Fibroblast of lung (primary cell): ENCODE measurements around the gene UCN3. TPM values are rescaled to one million over a fixed set of nuclear protein-coding genes. Genes with fewer than 3 reads are reported as not detected.

Source experiments
- DNase-seq, 2 donors: peaks; one replicate each; pipeline versions ENCODE4 v3.0.0 to v3.0.0-alpha.2; 2010; ENCODE audit warnings: low read depth in 2 of 2
- H2AFZ ChIP-seq: 2 replicates; pipeline ENCODE4 v1.5.1; 2012; ENCODE audit warnings: low read length, control low read depth, inconsistent platforms
- H3K27ac ChIP-seq: 2 replicates; pipeline ENCODE4 v1.5.1; 2011; ENCODE audit warnings: low read length, control low read depth; ENCODE audit not compliant: insufficient read depth
- H3K27me3 ChIP-seq: 2 replicates; pipeline ENCODE4 v1.5.1; 2011; ENCODE audit warnings: mild to moderate bottlenecking, low read length; ENCODE audit not compliant: control insufficient read depth, insufficient read depth
- H3K36me3 ChIP-seq: 2 replicates; pipeline ENCODE4 v1.5.1; 2011; ENCODE audit warnings: low read length; ENCODE audit not compliant: control insufficient read depth, insufficient read depth
- H3K4me1 ChIP-seq: 2 replicates; pipeline ENCODE4 v1.5.1; 2011; ENCODE audit warnings: low read length; ENCODE audit not compliant: control insufficient read depth, insufficient read depth; ENCODE audit errors: extremely low read depth
- H3K4me2 ChIP-seq: 2 replicates; pipeline ENCODE4 v1.5.1; 2011; ENCODE audit warnings: low read length, control low read depth; ENCODE audit not compliant: insufficient read depth; ENCODE audit errors: extremely low read depth
- H3K4me3 ChIP-seq, 4 experiments: fragments of 200-600 bp in 1 of 4; sonication (generic) in 1 of 4; replicated peaks in 1 of 4; 2 replicates each; pipeline ENCODE4 v1.5.1; 2011 to 2016; ENCODE audit warnings: low read length in 4 of 4, low read depth in 3 of 4, mild to moderate bottlenecking in 3 of 4, control low read depth in 2 of 4, inconsistent platforms in 1 of 4, mixed read lengths in 1 of 4; ENCODE audit not compliant: insufficient read depth in 1 of 4; ENCODE audit errors: control extremely low read depth in 1 of 4
- H3K79me2 ChIP-seq: 2 replicates; pipeline ENCODE4 v1.5.1; 2012; ENCODE audit warnings: mild to moderate bottlenecking, low read length, inconsistent platforms; ENCODE audit not compliant: control insufficient read depth, insufficient read depth
- H3K9ac ChIP-seq: 2 replicates; pipeline ENCODE4 v1.5.1; 2011; ENCODE audit warnings: mild to moderate bottlenecking, low read length, control low read depth; ENCODE audit not compliant: insufficient read depth
- H3K9me3 ChIP-seq: 2 replicates; pipeline ENCODE4 v1.5.1; 2012; ENCODE audit warnings: low read depth, low read length; ENCODE audit not compliant: control insufficient read depth, insufficient read depth
- H4K20me1 ChIP-seq: 2 replicates; pipeline ENCODE4 v1.5.1; 2011; ENCODE audit warnings: low read length; ENCODE audit not compliant: control insufficient read depth, insufficient read depth; ENCODE audit errors: extremely low read depth
- EZH2 ChIP-seq: IDR thresholded peaks from 2 replicates; pipeline ENCODE4 v1.5.1; 2012; ENCODE audit warnings: low read length, control low read depth, mild to moderate bottlenecking; ENCODE audit errors: missing control alignments
- polyA plus RNA-seq, 2 donors: library from polyadenylated mRNA; depleted of rRNA in 1 of 2; stranded (reverse) in 1 of 2; unstranded in 1 of 2; fragments of >200 nt; gene quantifications; 2 replicates each; pipeline ENCODE4 v1.2.1, GENCODE V29; 2011 to 2012; ENCODE audit warnings: missing spikeins in 1 of 2
- total RNA-seq: library from RNA; depleted of rRNA; stranded (reverse); fragments of >200 nt; gene quantifications from 2 replicates; pipeline ENCODE4 v1.2.1, GENCODE V29; 2014
- TF ChIP-seq, protein P1 (sequence below), 2 donors: IDR thresholded peaks in 1 of 2; conservative IDR thresholded peaks in 1 of 2; 1 replicate in 1 of 2; 2 replicates in 1 of 2; pipeline ENCODE4 v1.5.1; 2011 to 2012; ENCODE audit warnings: low read length in 2 of 2, control low read depth in 1 of 2, inconsistent platforms in 1 of 2, low read depth in 1 of 2, mild to moderate bottlenecking in 1 of 2

Gene UCN3
- total and polyA plus RNA-seq, 2 donors (not counting 1 experiment from before 2014, with no cell fraction given): not detected

DNA sequence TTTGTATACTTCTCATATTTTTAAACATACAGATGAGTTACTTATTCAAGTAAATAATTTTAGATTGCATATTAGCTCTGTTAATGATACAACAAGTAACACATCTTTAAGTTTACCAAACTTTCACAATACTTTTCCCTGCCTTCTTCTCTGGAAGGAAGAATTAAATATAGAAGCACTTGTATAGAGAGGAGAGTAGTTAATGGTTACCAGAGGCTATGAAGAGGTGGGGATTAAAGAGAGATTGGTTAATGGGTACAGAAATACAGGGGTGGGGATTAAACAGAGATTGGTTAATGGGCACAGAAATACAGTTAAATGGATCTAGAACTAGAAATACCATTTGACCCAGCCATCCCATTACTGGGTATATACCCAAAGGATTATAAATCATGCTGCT is 20.0 kb upstream of the UCN3 start:
- H3K27ac ChIP-seq: no peak overlapping the region
- H2AFZ ChIP-seq: no peak overlapping the region
- no peaks in the 10 kb centered on the region for H3K36me3 ChIP-seq
- no peak for TF ChIP-seq EZH2
- TF ChIP-seq, protein P1, sequence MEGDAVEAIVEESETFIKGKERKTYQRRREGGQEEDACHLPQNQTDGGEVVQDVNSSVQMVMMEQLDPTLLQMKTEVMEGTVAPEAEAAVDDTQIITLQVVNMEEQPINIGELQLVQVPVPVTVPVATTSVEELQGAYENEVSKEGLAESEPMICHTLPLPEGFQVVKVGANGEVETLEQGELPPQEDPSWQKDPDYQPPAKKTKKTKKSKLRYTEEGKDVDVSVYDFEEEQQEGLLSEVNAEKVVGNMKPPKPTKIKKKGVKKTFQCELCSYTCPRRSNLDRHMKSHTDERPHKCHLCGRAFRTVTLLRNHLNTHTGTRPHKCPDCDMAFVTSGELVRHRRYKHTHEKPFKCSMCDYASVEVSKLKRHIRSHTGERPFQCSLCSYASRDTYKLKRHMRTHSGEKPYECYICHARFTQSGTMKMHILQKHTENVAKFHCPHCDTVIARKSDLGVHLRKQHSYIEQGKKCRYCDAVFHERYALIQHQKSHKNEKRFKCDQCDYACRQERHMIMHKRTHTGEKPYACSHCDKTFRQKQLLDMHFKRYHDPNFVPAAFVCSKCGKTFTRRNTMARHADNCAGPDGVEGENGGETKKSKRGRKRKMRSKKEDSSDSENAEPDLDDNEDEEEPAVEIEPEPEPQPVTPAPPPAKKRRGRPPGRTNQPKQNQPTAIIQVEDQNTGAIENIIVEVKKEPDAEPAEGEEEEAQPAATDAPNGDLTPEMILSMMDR (conservative IDR thresholded peaks at IDR 0.05 in 1 of 2, IDR thresholded peaks at IDR 0.05 in 1 of 2; ENCODE audit: low read depth in 1 of 2, low read length in 2 of 2): no peak
- H3K9me3 ChIP-seq: no peaks in the 10 kb centered on the region
- no peak overlapping the region for H3K4me2 ChIP-seq
- no peaks in the 10 kb centered on the region for H4K20me1 ChIP-seq
- H3K9ac ChIP-seq: no peak overlapping the region
- H3K4me3 ChIP-seq: no peak overlapping the region
- no peaks in the 10 kb centered on the region for H3K27me3 ChIP-seq
- DNase-seq: no peak
- no peaks in the 10 kb centered on the region for H3K79me2 ChIP-seq
- H3K4me1 ChIP-seq: no peaks in the 10 kb centered on the region

DNA sequence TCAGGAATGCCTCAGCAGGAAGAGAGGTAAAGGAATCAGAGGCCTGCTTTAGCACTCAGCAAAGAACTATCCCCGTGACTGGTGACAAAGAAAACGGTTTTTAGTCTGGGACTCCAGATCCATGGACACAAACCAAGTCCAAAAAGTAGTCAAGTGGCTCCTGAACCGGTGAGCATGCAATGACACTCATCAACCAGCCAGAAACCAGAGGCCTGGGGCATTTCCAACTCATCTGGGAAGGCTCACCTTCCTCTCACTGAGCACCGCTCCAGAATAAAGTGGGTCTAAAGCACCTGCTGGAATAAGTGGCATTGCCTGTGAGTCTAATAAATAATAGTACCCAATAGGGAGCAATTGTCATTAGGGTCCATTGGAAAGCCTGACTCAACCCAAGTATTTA is 17.9 kb upstream of the UCN3 start:
- Histone ChIP-seq H3K36me3 (no peaks in the 10 kb centered on the region), H3K79me2 (no peaks in the 10 kb centered on the region)

GRCh38 chr10:5349362-5349761 is 15.4 kb upstream of the UCN3 start:
- TF ChIP-seq, protein P1 (conservative IDR thresholded peaks at IDR 0.05 in 1 of 2, IDR thresholded peaks at IDR 0.05 in 1 of 2; ENCODE audit: low read depth in 1 of 2, low read length in 2 of 2): no peak
- TF ChIP-seq EZH2: no peak
- H3K36me3 ChIP-seq: no peaks in the 10 kb centered on the region
- H3K4me1 ChIP-seq: no peaks in the 10 kb centered on the region
- no peak overlapping the region for H2AFZ ChIP-seq
- H3K79me2 ChIP-seq: no peaks in the 10 kb centered on the region
- H3K4me2 ChIP-seq: no peak overlapping the region
- DNase-seq: peak in 1 of 2 donors; percentile 8
- H3K27me3 ChIP-seq: no peaks in the 10 kb centered on the region
- no peaks in the 10 kb centered on the region for H4K20me1 ChIP-seq
- no peak overlapping the region for H3K9ac ChIP-seq
- no peaks in the 10 kb centered on the region for H3K9me3 ChIP-seq
- no peak overlapping the region for H3K27ac ChIP-seq
- no peak overlapping the region for H3K4me3 ChIP-seq

More for the DNA sequence above, 17.9 kb upstream of the UCN3 start:
- Histone ChIP-seq H3K4me1 (no peaks in the 10 kb centered on the region), H3K4me2 (no peak overlapping the region), H3K4me3 (no peak overlapping the region), H3K27ac (no peak overlapping the region), H2AFZ (no peak overlapping the region), H3K9me3 (no peaks in the 10 kb centered on the region), H3K27me3 (no peaks in the 10 kb centered on the region), H4K20me1 (no peaks in the 10 kb centered on the region), H3K9ac (no peak overlapping the region)
- TF ChIP-seq, protein P1 (conservative IDR thresholded peaks at IDR 0.05 in 1 of 2, IDR thresholded peaks at IDR 0.05 in 1 of 2; ENCODE audit: low read depth in 1 of 2, low read length in 2 of 2): no peak
- TF ChIP-seq EZH2: no peak
- no peak for DNase-seq
